ENCODE measurements around the gene PPFIA1.

DNA sequence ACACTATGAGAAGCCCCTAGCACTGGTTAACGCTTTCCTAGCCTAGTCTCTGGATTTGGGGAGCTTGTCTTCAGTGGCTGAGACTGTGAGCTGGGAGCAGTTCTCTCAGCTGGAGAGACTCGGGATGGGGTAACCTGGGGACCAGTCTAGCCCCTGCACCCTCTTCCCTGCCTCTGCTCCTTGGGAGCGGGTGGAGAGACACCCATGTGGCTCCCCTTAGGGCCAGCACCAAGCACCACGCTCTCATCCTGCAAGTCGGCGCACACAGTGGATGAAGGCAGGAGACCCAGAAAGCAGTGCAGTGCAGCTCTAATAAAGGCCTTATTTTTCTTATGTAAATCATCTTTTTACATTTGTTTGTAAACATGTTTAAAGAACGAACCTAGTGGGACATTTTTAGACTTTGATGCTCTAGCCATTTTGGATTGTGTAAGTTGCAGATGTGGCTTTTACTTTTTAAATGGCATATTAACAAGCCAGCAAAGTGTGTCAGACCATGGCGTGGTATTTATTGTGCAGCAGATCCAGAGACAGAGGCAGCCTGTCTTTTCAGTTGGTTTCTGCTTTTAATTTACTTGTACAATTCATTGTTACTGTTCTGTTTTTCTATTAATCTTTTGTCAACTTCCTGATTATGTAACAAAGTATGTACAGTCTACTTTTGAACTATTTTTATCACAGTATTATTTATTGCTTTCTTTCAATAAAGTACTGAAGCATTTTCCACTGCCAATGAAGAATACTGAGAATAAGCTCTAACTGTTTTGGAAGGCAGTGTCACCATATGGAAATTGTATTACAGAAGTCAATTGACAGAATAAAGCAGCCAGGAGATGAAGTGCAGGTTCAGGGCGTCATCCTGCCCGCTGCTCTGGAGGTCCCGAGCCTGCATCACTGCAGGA, 113.4 kb downstream of the PPFIA1 start:
- TF ChIP-seq, protein P1, sequence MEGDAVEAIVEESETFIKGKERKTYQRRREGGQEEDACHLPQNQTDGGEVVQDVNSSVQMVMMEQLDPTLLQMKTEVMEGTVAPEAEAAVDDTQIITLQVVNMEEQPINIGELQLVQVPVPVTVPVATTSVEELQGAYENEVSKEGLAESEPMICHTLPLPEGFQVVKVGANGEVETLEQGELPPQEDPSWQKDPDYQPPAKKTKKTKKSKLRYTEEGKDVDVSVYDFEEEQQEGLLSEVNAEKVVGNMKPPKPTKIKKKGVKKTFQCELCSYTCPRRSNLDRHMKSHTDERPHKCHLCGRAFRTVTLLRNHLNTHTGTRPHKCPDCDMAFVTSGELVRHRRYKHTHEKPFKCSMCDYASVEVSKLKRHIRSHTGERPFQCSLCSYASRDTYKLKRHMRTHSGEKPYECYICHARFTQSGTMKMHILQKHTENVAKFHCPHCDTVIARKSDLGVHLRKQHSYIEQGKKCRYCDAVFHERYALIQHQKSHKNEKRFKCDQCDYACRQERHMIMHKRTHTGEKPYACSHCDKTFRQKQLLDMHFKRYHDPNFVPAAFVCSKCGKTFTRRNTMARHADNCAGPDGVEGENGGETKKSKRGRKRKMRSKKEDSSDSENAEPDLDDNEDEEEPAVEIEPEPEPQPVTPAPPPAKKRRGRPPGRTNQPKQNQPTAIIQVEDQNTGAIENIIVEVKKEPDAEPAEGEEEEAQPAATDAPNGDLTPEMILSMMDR (conservative IDR thresholded peaks at IDR 0.05), result no peak
- TF ChIP-seq EZH2 (IDR thresholded peaks at IDR 0.05; ENCODE audit: low read depth), result no peak
